GM18526 (cell line): ENCODE data around the gene ELOF1.

Source experiments
- POLR2A ChIP-seq: IDR thresholded peaks from 3 replicates; pipeline ENCODE4 v1.6.1; 2011; ENCODE audit not compliant: insufficient read length; ENCODE audit errors: extremely low read depth

ELOF1 gene

DNA sequence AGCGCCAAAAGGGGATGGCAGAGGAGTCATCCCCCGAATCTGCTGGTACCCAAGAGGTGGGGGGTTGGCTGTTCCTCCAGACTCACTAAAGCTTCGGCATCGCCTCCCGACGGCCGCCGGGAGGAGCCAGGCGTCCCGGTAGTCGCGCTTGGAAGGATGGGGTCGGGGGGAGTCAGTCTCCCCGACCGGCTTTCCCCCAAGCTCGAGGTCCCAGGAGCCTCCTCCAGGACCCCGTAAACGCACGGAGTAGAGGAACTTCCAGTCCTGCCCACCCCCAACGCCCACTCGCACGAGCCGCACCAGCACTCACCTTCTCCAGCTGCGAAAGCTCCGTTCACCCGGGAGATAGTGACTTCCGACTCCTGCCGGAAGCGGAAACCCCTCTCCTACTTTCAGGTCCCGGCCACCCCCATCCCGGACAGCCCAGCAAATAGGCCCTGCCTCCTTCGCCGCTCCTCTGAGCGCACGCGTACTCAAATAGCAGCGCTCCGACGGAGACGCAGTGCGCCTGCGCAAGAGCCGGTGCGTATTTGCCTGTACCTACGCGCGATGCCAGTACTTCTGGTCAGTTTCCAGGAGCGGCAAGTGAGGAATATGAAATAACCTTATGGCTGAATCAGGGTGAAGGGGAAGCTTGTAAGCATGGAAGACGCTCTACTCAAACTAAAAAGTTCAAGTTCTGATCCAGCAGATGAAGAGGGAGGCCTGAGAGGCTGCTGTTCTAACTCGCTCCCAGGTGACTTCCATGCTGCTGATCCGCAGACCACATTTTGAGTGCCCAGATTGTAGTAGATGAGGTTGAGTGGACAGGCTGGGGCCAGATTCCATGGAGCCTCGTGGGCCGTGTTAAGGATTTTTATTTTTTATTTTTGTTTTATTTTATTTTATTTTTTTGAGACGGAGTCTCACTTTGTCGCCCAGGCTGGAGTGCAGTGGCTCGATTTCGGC, at the start of gene ELOF1:
ELOF1 (minus strand) TSS at position 350 of the 948 bp plus-strand sequence. CDS start 4,883 bp downstream, outside the sequence.
- TF ChIP-seq POLR2A: peak; percentile 90

- TF ChIP-seq POLR2A: no peak
Observed at GRCh38 chr19:11606484-11606883, 47.5 kb upstream of the ELOF1 start.

DNA sequence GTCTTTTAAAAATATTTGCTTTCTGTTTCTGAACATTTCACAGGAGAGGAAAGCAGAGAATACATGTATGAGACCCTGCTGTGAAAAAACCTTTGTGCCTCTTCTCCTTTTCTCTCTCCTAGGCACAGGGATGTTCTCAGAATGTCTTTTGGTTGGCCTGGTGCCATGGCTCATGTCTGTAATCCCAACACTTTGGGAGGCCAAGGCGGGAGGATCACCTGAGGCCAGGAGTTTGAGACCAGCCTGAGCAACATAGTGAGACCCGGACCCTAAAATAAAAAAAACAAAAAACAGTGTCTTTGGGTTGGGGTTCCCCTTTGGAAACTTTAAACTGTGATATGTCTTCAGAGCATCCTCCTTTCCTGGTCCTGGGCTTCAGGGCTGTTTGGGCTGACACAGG, 39.7 kb upstream of the ELOF1 start:
- no peak for TF ChIP-seq POLR2A

DNA sequence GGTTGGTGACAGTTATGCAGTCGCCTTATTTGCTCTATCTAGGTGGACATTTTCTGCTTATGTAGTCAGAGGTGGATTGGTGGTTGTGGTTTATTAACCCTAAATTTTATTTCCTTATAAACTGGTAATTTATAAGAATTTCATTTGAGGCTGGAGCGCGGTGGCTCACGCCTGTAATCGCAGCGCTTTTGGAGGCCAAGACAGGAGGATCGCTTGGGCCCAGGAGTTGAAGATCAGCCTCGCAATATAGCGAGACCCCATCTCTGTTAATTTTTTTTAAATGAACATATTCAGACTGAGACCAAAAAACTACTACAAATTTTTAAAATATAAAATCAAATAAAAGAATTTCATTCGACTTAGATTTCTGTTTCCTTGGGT, 39.1 kb upstream of the ELOF1 start:
- TF ChIP-seq POLR2A: no peak

DNA sequence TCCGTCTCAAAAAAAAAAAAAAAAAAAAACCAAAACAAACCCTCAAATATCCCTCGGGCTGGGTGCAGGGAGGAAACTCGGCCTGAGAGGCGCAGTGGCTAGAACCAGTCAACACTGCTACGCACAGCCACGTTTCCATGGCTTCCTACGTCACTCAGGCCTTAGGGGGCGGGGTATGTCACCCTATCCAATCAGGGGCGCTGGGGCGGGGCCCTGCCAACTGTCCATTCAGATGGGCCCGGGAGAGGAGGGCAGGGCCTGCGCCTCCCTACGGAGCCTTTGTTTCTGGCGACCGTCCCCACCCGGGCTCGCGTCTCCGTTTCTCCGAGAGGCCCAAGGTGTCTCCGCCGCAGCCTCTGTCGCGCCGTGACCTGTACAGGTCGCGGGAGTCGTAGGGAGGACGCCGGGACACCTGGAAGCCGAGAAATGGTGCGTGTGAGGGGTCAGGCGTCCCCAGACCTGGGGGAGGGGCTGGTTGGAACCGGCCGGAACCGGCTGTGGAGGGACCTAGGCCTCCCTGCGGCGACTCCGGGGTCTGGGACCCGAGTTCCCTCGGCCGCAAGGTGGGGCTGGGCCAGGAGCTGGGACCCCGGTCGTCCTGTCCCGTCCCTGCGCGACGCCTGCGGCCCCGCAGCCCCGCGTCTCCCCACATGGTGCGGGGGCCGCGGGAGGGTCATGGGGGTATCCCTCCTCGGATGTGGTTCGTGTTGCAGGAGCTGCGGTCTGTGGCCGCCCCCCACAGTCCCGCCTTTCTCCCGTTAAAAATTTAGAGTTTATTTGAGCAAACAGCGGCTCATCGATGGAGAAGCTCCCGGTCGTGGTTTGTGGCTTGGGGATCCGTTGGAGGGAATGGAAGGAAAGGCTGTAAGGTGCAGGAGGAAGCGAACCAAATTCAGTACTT, 38.4 kb upstream of the ELOF1 start, which contains the start of gene ZNF627:
ZNF627 (plus strand) TSS at position 282 of the 901 bp plus-strand sequence; CDS start at position 427, 145 bp downstream.
- TF ChIP-seq POLR2A: peak; percentile 95

- no peak for TF ChIP-seq POLR2A
Observed at GRCh38 chr19:11596156-11596555, 37.1 kb upstream of the ELOF1 start.

DNA sequence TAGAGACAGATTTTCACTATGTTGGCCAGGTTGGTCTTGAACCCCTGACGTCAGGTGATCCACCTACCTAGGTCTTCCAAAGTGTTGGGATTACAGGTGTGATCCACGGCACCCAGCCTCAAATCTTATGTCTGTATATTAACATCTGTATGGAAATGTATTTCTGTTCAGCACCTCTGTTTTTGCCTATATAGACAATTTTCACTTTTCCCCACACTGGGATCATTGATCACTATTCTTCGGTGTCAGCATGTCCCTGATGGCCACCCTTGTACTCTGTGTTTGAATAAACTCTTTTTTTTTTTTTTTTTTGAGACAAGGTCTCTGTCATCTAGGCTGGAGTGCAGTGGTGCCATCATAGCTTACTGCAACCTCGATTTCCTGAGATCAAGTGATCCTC, 35.1 kb upstream of the ELOF1 start:
- no peak for TF ChIP-seq POLR2A

- TF ChIP-seq POLR2A: no peak
Observed at GRCh38 chr19:11587975-11588631, 29.1 kb upstream of the ELOF1 start.

DNA sequence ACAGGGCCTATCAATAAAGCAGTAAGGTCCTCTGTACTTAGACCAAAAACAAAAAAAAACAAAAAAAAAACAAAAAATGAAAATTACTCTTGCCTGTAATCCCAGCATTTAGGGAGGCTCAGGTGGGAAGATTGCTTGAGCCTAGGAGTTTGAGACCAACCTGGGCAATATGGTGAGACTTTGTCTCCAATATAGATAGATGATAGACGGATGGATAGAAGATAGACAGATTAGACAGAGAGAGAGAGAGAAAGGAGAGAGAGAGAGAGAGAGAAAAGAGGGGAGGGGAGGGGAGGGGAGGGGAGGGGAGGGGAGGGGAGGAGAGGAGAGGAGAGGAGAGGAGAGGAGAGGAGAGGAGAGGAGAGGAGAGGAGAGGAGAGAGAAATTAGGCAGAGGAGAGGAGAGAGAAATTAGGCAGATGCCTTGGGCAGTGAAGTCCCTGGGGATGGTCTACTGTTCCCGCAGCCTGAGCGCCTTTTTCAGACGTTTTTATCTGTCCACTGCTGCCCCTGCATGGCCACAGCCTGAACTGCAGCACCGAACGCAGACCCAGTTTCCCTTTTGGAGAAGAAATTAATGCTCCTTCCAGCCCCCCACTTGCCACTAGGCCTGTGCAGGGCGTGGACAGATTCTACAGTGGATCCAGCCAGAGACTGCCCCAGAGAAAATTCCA, 28.4 kb upstream of the ELOF1 start:
- no peak for TF ChIP-seq POLR2A

- no peak for TF ChIP-seq POLR2A
Observed at GRCh38 chr19:11586331-11586730, 27.3 kb upstream of the ELOF1 start.

GRCh38 chr19:11581740-11582139, 22.7 kb upstream of the ELOF1 start:
- TF ChIP-seq POLR2A: no peak

DNA sequence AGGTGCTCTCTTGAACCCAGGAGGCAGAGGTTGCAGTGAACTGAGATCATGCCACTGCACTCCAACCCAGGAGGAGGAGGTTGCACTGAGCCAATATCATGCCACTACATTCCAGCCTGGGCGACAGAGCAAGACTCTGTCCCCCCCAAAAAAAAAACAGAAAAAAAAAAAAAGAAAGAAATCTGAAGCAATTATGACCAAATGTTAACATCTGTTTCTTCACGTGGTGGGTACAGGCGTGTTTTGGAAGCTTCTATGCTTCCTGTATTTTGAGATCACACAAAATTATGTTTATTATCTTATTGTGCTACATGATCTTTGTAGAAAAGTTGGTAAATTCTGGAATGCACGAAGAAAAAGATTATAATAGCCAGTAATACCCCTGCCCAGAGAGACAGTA, 21.1 kb upstream of the ELOF1 start:
- TF ChIP-seq POLR2A: no peak

DNA sequence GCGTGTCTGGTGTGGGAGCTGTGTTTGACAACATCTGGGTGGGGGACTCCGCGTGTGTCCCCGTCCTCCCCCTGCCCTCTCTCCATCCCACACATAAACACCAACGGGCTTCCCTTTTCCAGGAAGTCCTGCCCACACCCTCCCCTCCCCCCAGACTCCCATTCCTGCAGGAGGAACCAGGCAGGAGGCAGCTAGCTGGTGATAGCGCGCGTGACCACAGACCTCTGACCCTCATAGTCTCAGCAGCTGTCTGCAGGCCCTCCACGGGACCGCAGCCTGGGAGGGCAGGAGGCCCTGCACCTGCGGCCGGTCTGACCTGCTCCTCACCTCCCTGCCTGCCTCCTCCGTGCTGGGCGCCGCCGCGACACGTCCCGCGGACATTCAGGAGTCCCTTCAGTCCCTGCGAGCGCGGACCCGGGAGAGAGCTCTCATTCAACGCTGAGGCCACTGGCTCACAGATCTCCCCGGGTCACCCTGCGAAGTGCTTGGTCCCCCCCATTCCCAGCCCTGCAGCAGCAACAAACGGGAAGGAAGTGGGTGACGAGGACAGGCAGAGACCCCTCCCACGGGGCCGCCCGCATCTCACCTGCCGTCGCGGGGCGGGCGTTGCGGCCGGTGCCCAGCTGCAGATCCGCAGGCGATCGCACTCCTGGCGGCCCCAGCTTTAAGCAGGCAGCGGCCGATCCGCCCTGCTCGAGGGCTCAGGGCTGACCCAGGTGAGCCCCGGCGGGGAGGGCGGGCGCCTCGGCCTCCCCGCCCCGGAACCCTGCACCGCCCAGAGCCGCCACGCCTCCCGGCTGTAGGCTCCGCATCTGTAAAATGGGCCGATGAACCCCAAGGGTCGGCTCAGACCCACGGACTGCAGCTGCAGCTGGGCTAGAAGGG, 19.5 kb upstream of the ELOF1 start:
- TF ChIP-seq POLR2A: peak; percentile 52
